VCaP (cell line): Measurements from ENCODE around the gene SMOC1.

Source experiments
- H3K27ac ChIP-seq: fragments of 450-650 bp; 2 replicates; pipeline ENCODE4 v1.5.1; 2017
- TF ChIP-seq, protein P1 (sequence below): fragments of 450-650 bp; conservative IDR thresholded peaks from 2 replicates; pipeline ENCODE4 v1.5.1; 2017; ENCODE audit warnings: mild to moderate bottlenecking, moderate library complexity

SMOC1 gene

GRCh38 chr14:69904246-69904645 lies 25.0 kb downstream of the SMOC1 start:
- TF ChIP-seq, protein P1, sequence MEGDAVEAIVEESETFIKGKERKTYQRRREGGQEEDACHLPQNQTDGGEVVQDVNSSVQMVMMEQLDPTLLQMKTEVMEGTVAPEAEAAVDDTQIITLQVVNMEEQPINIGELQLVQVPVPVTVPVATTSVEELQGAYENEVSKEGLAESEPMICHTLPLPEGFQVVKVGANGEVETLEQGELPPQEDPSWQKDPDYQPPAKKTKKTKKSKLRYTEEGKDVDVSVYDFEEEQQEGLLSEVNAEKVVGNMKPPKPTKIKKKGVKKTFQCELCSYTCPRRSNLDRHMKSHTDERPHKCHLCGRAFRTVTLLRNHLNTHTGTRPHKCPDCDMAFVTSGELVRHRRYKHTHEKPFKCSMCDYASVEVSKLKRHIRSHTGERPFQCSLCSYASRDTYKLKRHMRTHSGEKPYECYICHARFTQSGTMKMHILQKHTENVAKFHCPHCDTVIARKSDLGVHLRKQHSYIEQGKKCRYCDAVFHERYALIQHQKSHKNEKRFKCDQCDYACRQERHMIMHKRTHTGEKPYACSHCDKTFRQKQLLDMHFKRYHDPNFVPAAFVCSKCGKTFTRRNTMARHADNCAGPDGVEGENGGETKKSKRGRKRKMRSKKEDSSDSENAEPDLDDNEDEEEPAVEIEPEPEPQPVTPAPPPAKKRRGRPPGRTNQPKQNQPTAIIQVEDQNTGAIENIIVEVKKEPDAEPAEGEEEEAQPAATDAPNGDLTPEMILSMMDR, result no peak
- H3K27ac ChIP-seq, result no peak overlapping the region

DNA sequence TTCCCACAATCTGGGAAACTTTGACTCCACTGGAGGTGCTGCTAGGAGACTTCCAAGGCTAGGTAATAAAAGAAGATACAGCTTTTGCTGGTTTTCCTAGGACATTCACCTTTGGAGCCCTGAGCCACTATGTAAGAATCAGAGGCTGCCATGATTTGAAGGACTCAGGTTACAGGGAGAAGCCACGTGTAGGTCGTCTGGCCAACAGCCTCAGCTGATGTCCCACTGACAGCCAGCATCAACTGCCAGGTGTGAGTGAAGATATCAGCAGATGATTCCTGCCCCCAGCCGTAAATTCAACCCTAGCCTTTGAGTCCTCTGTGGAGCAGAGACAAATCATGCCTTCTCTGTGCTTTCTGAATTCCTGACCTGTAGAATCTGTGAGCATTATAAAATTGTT lies 27.0 kb downstream of the SMOC1 start:
- TF ChIP-seq, protein P1, result no peak
- H3K27ac ChIP-seq, result no peak overlapping the region

- H3K27ac ChIP-seq, result no peak overlapping the region
- TF ChIP-seq, protein P1, result no peak
These were observed 30.8 kb downstream of the SMOC1 start for GRCh38 chr14:69909826-69910550.

- no peak overlapping the region for H3K27ac ChIP-seq
- TF ChIP-seq, protein P1, result no peak
These were observed 31.7 kb downstream of the SMOC1 start for GRCh38 chr14:69910871-69911270.

DNA sequence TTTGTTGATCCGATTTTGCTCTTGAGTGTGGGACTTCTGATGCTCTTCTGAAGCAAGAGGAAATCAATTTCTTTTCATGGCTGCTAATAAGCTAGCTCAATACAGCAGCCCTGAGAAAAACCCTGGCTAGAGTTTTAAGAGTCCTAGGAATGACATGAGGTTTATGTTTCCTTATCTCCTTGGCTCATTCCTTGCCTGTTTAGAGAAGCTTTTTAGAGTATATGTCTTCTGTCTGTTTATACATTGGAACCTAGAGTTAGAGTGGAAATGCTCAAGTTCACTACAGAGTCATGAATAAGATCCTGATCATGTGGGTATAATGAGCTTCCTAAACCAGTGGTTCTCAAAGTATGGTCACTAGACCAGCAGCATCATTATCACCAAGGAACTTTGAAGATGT lies 34.5 kb downstream of the SMOC1 start:
- H3K27ac ChIP-seq, result no peak overlapping the region
- TF ChIP-seq, protein P1, result no peak

DNA sequence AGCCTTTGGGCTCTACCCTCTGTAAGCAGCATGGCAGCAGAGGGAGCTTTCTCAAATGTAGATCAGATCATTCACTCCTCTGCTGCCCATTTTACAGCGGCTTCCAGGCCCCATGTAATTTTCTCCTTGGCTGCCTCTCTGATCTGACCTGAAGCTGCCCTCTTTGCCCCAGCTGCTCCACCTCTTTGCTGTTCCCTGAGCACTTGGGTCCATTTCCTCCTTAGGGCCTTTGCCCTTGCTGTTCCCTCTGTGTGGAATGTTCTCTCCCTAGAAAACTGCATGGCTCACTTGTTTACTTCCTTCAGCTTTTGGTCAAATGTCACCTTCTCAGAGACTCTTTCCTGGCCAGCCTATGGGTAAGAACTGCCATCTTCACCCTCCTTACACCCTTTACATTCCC lies 37.2 kb downstream of the SMOC1 start:
- no peak overlapping the region for H3K27ac ChIP-seq

GRCh38 chr14:69917287-69917686 lies 38.1 kb downstream of the SMOC1 start:
- no peak overlapping the region for H3K27ac ChIP-seq
- TF ChIP-seq, protein P1, result no peak

More for the DNA sequence above, 37.2 kb downstream of the SMOC1 start:
- TF ChIP-seq, protein P1, result no peak
